ENCODE data around the gene CDC14A. TPM values are rescaled to one million over a fixed set of nuclear protein-coding genes. Genes with fewer than 3 reads are reported as not detected.

CDC14A gene
- polyA plus RNA-seq, 1 donor from 2014 or later, result 2.7 TPM

DNA sequence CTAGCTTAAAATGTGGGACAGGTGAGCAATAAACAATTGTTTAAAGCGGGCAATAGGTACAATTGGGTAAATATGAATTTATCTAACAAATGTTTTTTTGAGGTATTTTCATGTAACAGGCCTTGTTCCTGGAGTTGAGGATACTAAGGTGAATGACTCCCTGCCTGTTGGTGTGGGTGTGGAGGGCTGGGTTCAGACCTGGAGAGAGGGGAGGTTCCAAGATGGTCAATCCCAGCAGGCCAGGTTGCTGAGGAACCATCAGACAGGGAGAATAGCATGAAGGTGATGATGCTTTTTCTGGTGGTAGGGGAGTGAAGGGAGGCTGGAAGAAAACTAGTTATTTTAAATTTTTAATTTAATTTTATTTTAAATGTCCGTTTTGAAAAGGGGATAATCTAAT lies 46.3 kb downstream of the CDC14A start:
- no peak overlapping the region for H2AFZ ChIP-seq (ENCODE audit: low read depth, low read length)
- no peak overlapping the region for H3K27ac ChIP-seq (ENCODE audit: low read length)

DNA sequence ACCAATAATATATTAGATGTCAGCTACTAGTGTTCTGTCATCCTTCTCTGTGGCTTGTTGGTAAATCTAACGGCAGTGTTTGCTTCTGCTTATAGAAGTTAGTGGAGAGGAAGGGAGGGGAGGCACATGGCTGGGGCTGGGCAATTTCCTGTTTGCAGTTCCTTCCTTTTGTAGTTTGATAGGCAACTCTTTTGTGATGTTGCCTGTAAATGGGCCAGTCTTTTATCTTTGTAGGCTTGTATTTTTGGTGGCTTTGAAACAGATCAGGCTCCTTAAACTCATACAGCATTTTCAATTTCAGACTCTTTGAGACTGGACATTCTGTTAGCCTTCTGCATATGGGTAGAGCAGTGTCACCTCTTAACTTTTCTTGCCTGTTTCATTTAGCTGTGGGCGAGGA lies 48.1 kb downstream of the CDC14A start:
- no peaks in the 10 kb centered on the region for H3K27me3 ChIP-seq (ENCODE audit: insufficient read depth, low read depth, low read length)
- TF ChIP-seq, protein P1, sequence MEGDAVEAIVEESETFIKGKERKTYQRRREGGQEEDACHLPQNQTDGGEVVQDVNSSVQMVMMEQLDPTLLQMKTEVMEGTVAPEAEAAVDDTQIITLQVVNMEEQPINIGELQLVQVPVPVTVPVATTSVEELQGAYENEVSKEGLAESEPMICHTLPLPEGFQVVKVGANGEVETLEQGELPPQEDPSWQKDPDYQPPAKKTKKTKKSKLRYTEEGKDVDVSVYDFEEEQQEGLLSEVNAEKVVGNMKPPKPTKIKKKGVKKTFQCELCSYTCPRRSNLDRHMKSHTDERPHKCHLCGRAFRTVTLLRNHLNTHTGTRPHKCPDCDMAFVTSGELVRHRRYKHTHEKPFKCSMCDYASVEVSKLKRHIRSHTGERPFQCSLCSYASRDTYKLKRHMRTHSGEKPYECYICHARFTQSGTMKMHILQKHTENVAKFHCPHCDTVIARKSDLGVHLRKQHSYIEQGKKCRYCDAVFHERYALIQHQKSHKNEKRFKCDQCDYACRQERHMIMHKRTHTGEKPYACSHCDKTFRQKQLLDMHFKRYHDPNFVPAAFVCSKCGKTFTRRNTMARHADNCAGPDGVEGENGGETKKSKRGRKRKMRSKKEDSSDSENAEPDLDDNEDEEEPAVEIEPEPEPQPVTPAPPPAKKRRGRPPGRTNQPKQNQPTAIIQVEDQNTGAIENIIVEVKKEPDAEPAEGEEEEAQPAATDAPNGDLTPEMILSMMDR (IDR thresholded peaks at IDR 0.05; ENCODE audit: poor library complexity, severe bottlenecking), result no peak
- TF ChIP-seq TAF1 (IDR thresholded peaks at IDR 0.05; ENCODE audit: low read depth) (no peak), EP300 (conservative IDR thresholded peaks at IDR 0.05; ENCODE audit: poor library complexity, severe bottlenecking) (no peak), EZH2 (IDR thresholded peaks at IDR 0.05; ENCODE audit: borderline replicate concordance, insufficient read depth, low read length, poor library complexity, severe bottlenecking) (no peak), REST (IDR thresholded peaks at IDR 0.05; ENCODE audit: borderline replicate concordance) (no peak), RAD21 (conservative IDR thresholded peaks at IDR 0.05) (no peak), MXI1 (conservative IDR thresholded peaks at IDR 0.05; ENCODE audit: poor library complexity, severe bottlenecking) (no peak)
- no peak overlapping the region for H3K9ac ChIP-seq (ENCODE audit: low read length)
- H3K9me2 ChIP-seq (ENCODE audit: insufficient read depth, low read length), result no peaks in the 10 kb centered on the region
- H2AFZ ChIP-seq (ENCODE audit: low read depth, low read length), result no peak overlapping the region
- H3F3A ChIP-seq (ENCODE audit: insufficient read depth, low read length, poor library complexity, severe bottlenecking), result no peaks in the 10 kb centered on the region
- no peaks in the 10 kb centered on the region for H3K9me3 ChIP-seq (ENCODE audit: low read length)
- no peaks in the 10 kb centered on the region for H4K20me1 ChIP-seq (ENCODE audit: insufficient read depth)
- no peak overlapping the region for H3K4me3 ChIP-seq (ENCODE audit: low read length)
- H3K4me2 ChIP-seq (ENCODE audit: low read length), result no peak overlapping the region
- no peak overlapping the region for H3K27ac ChIP-seq (ENCODE audit: low read length)
- peaks cover 4% of the 10 kb centered on the region for H3K79me2 ChIP-seq (replicated peaks; ENCODE audit: insufficient read depth, low read length)
- no peaks in the 10 kb centered on the region for H3K36me3 ChIP-seq (ENCODE audit: insufficient read depth, low read length)

More for the DNA sequence above, 46.3 kb downstream of the CDC14A start:
- Histone ChIP-seq H3K4me2 (ENCODE audit: low read length) (no peak overlapping the region), H3K9ac (ENCODE audit: low read length) (no peak overlapping the region), H3K27me3 (ENCODE audit: insufficient read depth, low read depth, low read length) (no peaks in the 10 kb centered on the region), H3K9me3 (ENCODE audit: low read length) (no peaks in the 10 kb centered on the region), H3K79me2 (replicated peaks; ENCODE audit: insufficient read depth, low read length) (peaks cover 4% of the 10 kb centered on the region), H3K9me2 (ENCODE audit: insufficient read depth, low read length) (no peaks in the 10 kb centered on the region), H3K4me3 (ENCODE audit: low read length) (no peak overlapping the region), H3K36me3 (ENCODE audit: insufficient read depth, low read length) (no peaks in the 10 kb centered on the region), H3F3A (ENCODE audit: insufficient read depth, low read length, poor library complexity, severe bottlenecking) (no peaks in the 10 kb centered on the region), H4K20me1 (ENCODE audit: insufficient read depth) (no peaks in the 10 kb centered on the region)
- TF ChIP-seq SMC3 (conservative IDR thresholded peaks at IDR 0.05; ENCODE audit: poor library complexity) (no peak), MXI1 (conservative IDR thresholded peaks at IDR 0.05; ENCODE audit: poor library complexity, severe bottlenecking) (no peak), POLR2AphosphoS5 (IDR thresholded peaks at IDR 0.05) (no peak), TAF1 (IDR thresholded peaks at IDR 0.05; ENCODE audit: low read depth) (no peak), EZH2 (IDR thresholded peaks at IDR 0.05; ENCODE audit: borderline replicate concordance, insufficient read depth, low read length, poor library complexity, severe bottlenecking) (no peak), EP300 (conservative IDR thresholded peaks at IDR 0.05; ENCODE audit: poor library complexity, severe bottlenecking) (no peak), REST (IDR thresholded peaks at IDR 0.05; ENCODE audit: borderline replicate concordance) (no peak), RAD21 (conservative IDR thresholded peaks at IDR 0.05) (no peak)
- TF ChIP-seq, protein P1 (IDR thresholded peaks at IDR 0.05; ENCODE audit: poor library complexity, severe bottlenecking), result no peak
